ENCODE results near the gene COL23A1. TPM values are rescaled to one million over a fixed set of nuclear protein-coding genes. Genes with fewer than 3 reads are reported as not detected.

COL23A1 gene
- polyA plus RNA-seq, 2 of the 4 experiments (the other 2 are of a cell fraction): not detected

- H3K9me3 ChIP-seq: no peaks in the 10 kb centered on the region
- no peak overlapping the region for H3K27ac ChIP-seq
- H3K4me1 ChIP-seq: no peaks in the 10 kb centered on the region
- no peak for ATAC-seq
- POLR2A ChIA-PET: no interaction called here
- WGBS (ENCODE audit: missing lambda C conversion rate): 59% methylated on average over 6 of the region's 9 CpGs
- no peak for TF ChIP-seq POLR2A (IDR thresholded peaks at IDR 0.05; ENCODE audit: low read length)
- TF ChIP-seq RNF2 (IDR thresholded peaks at IDR 0.05; ENCODE audit: borderline replicate concordance, low read depth): no peak
- no peak for TF ChIP-seq HDAC2 (IDR thresholded peaks at IDR 0.05)
- TF ChIP-seq ZC3H11A (IDR thresholded peaks at IDR 0.05): no peak
- no peak for TF ChIP-seq HES2 (IDR thresholded peaks at IDR 0.05)
- TF ChIP-seq EHMT2 (IDR thresholded peaks at IDR 0.05; ENCODE audit: low read depth): no peak
- no peak for TF ChIP-seq CHD2 (IDR thresholded peaks at IDR 0.05; ENCODE audit: low read length, partially characterized antibody)
- no peak for TF ChIP-seq TFCP2L1 (CRISPR knock-in tag; IDR thresholded peaks at IDR 0.05)
- no peak for TF ChIP-seq KDM1A (IDR thresholded peaks at IDR 0.05; ENCODE audit: low read depth)
- TF ChIP-seq MAX (IDR thresholded peaks at IDR 0.05): no peak
- CTCF ChIA-PET: no interaction called here
- no peak overlapping the region for H3K4me3 ChIP-seq
- no peak for FAIRE-seq
- no peak overlapping the region for H3K4me2 ChIP-seq
- DNase-seq (ENCODE audit: low read depth in 1 of 2, low spot score in 1 of 2): no peak
Measured at GRCh38 chr5:178340637-178341036, 249.6 kb downstream of the COL23A1 start.

- WGBS (ENCODE audit: missing lambda C conversion rate): 38% methylated on average over 7 of the region's 7 CpGs
- POLR2A ChIA-PET: no interaction called here
Measured at GRCh38 chr5:178340187-178340586, 250.0 kb downstream of the COL23A1 start.

GRCh38 chr5:178339272-178339671 lies 250.9 kb downstream of the COL23A1 start:
- no peak overlapping the region for H3K4me2 ChIP-seq
- H3K4me1 ChIP-seq: no peaks in the 10 kb centered on the region
- H3K9me3 ChIP-seq: no peaks in the 10 kb centered on the region
- WGBS (ENCODE audit: missing lambda C conversion rate): 23% methylated on average over 4 of the region's 4 CpGs
- no peak overlapping the region for H3K4me3 ChIP-seq
- FAIRE-seq: no peak
- no peak for ATAC-seq
- no peak overlapping the region for H3K27ac ChIP-seq
- ChIA-PET POLR2A (no interaction called here), CTCF (interaction anchor here (0.9 kb wide), 1 partner anchor 35 kb away, joined by 4 read pairs; no protein-coding TSS in a partner anchor)
- no peak for DNase-seq (ENCODE audit: low read depth in 1 of 2, low spot score in 1 of 2)
- TF ChIP-seq EHF (CRISPR knock-in tag; IDR thresholded peaks at IDR 0.05): no peak
- no peak for TF ChIP-seq KDM1A (IDR thresholded peaks at IDR 0.05; ENCODE audit: low read depth)
- no peak for TF ChIP-seq RAD21 (conservative IDR thresholded peaks at IDR 0.05 in 1 of 2, IDR thresholded peaks at IDR 0.05 in 1 of 2)
- no peak for TF ChIP-seq FOXS1 (CRISPR knock-in tag; IDR thresholded peaks at IDR 0.05)
- TF ChIP-seq RFX5 (IDR thresholded peaks at IDR 0.05): no peak
- no peak for TF ChIP-seq HOXB13 (CRISPR knock-in tag; IDR thresholded peaks at IDR 0.05; ENCODE audit: low read depth)
- TF ChIP-seq ZFP36 (IDR thresholded peaks at IDR 0.05; ENCODE audit: borderline replicate concordance, partially characterized antibody): no peak
- no peak for TF ChIP-seq MAFK (IDR thresholded peaks at IDR 0.05; ENCODE audit: partially characterized antibody)
- no peak for TF ChIP-seq ZC3H11A (IDR thresholded peaks at IDR 0.05)
- no peak for TF ChIP-seq EHMT2 (IDR thresholded peaks at IDR 0.05; ENCODE audit: low read depth)
- TF ChIP-seq CTCF (IDR thresholded peaks at IDR 0.05): no peak
- no peak for TF ChIP-seq ESRRA (IDR thresholded peaks at IDR 0.05; ENCODE audit: borderline replicate concordance, low read length)
- no peak for TF ChIP-seq BCL3 (IDR thresholded peaks at IDR 0.05)

More at GRCh38 chr5:178340187-178340586, 250.0 kb downstream of the COL23A1 start:
- no peak overlapping the region for H3K27ac ChIP-seq
- H3K4me1 ChIP-seq: no peaks in the 10 kb centered on the region
- no peak overlapping the region for H3K4me2 ChIP-seq
- ATAC-seq (no peak), DNase-seq (ENCODE audit: low read depth in 1 of 2, low spot score in 1 of 2) (no peak), FAIRE-seq (no peak)
- H3K4me3 ChIP-seq: no peak overlapping the region
- CTCF ChIA-PET: no interaction called here
- TF ChIP-seq NPAS2 (CRISPR knock-in tag; IDR thresholded peaks at IDR 0.05; ENCODE audit: borderline replicate concordance) (no peak), SMC3 (IDR thresholded peaks at IDR 0.05) (no peak), CBX8 (IDR thresholded peaks at IDR 0.05) (no peak), TP53 (CRISPR knock-in tag; IDR thresholded peaks at IDR 0.05) (no peak), MYC (IDR thresholded peaks at IDR 0.05; ENCODE audit: borderline replicate concordance, low read length) (no peak), ESRRA (IDR thresholded peaks at IDR 0.05; ENCODE audit: borderline replicate concordance, low read length) (no peak), CBX2 (IDR thresholded peaks at IDR 0.05; ENCODE audit: borderline replicate concordance, low read depth) (no peak), E2F6 (IDR thresholded peaks at IDR 0.05; ENCODE audit: borderline replicate concordance, low read depth) (no peak), RFX5 (IDR thresholded peaks at IDR 0.05) (no peak), RAD21 (conservative IDR thresholded peaks at IDR 0.05 in 1 of 2, IDR thresholded peaks at IDR 0.05 in 1 of 2) (no peak), EHF (CRISPR knock-in tag; IDR thresholded peaks at IDR 0.05) (no peak), NR3C1 (IDR thresholded peaks at IDR 0.05) (no peak), HES2 (IDR thresholded peaks at IDR 0.05) (no peak), HOXB13 (CRISPR knock-in tag; IDR thresholded peaks at IDR 0.05; ENCODE audit: low read depth) (no peak), RCOR1 (IDR thresholded peaks at IDR 0.05; ENCODE audit: low read depth, low read length) (no peak), EP300 (IDR thresholded peaks at IDR 0.05) (no peak), NFE2L2 (conservative IDR thresholded peaks at IDR 0.05; ENCODE audit: low read length) (no peak), FOXS1 (CRISPR knock-in tag; IDR thresholded peaks at IDR 0.05) (no peak)
- H3K9me3 ChIP-seq: no peaks in the 10 kb centered on the region

Measured in A549 (cell line).